HG02973 (cell line): ENCODE measurements around the gene DNM3.
"Not testable (repeated sequence)": the region's sequence is repeated elsewhere in the genome, so short reads cannot be mapped to it uniquely, and the experiment has no call there.

Experiments used
- ATAC-seq: cut with Tn5 transposase; IDR thresholded peaks from one replicate; pipeline ENCODE4 v1.9.1; 2021; ENCODE audit warnings: moderate library complexity; ENCODE audit not compliant: unreplicated experiment

Gene DNM3

GRCh38 chr1:172269084-172269483 is 427.8 kb downstream of the DNM3 start:
- ATAC-seq, result no peak

GRCh38 chr1:172269644-172270043 is 428.3 kb downstream of the DNM3 start:
- no peak for ATAC-seq

- no peak for ATAC-seq
Observed at GRCh38 chr1:172270605-172271004, 429.3 kb downstream of the DNM3 start.

- ATAC-seq, result no peak
Observed at GRCh38 chr1:172272087-172272486, 430.8 kb downstream of the DNM3 start.

- ATAC-seq, result no peak
Observed at GRCh38 chr1:172273647-172274396, 432.5 kb downstream of the DNM3 start.

GRCh38 chr1:172275478-172275877 is 434.2 kb downstream of the DNM3 start:
- no peak for ATAC-seq

- ATAC-seq, result no peak
Observed at GRCh38 chr1:172276120-172276818, 435.0 kb downstream of the DNM3 start.

- ATAC-seq, result no peak
Observed at GRCh38 chr1:172277275-172277674, 436.0 kb downstream of the DNM3 start.

- ATAC-seq, result no peak
Observed at GRCh38 chr1:172277989-172278388, 436.7 kb downstream of the DNM3 start.

- ATAC-seq, result no peak
Observed at GRCh38 chr1:172278478-172278877, 437.2 kb downstream of the DNM3 start.

GRCh38 chr1:172279939-172280636 is 438.8 kb downstream of the DNM3 start:
- ATAC-seq, result no peak

- no peak for ATAC-seq
Observed at GRCh38 chr1:172283766-172284165, 442.5 kb downstream of the DNM3 start.

GRCh38 chr1:172286629-172287076 is 445.4 kb downstream of the DNM3 start:
- no peak for ATAC-seq

GRCh38 chr1:172287208-172287607 is 445.9 kb downstream of the DNM3 start:
- ATAC-seq, result no peak

- no peak for ATAC-seq
Observed at GRCh38 chr1:172288581-172288980, 447.3 kb downstream of the DNM3 start.

- no peak for ATAC-seq
Observed at GRCh38 chr1:172289448-172289847, 448.1 kb downstream of the DNM3 start.

- no peak for ATAC-seq
Observed at GRCh38 chr1:172292840-172293239, 451.5 kb downstream of the DNM3 start.

GRCh38 chr1:172293429-172293828 is 452.1 kb downstream of the DNM3 start:
- ATAC-seq, result no peak

- ATAC-seq, result no peak
Observed at GRCh38 chr1:172298141-172298540, 456.8 kb downstream of the DNM3 start.

- ATAC-seq, result no peak
Observed at GRCh38 chr1:172298911-172299310, 457.6 kb downstream of the DNM3 start.

GRCh38 chr1:172299515-172299914 is 458.2 kb downstream of the DNM3 start:
- no peak for ATAC-seq

- ATAC-seq, result not testable (repeated sequence)
Observed at GRCh38 chr1:172307508-172307907, 466.2 kb downstream of the DNM3 start.
